ENCODE results near the gene MASP2. TPM values are rescaled to one million over a fixed set of nuclear protein-coding genes. Genes with fewer than 3 reads are reported as not detected.
"Not testable (repeated sequence)": the region's sequence is repeated elsewhere in the genome, so short reads cannot be mapped to it uniquely, and the experiment has no call there.

Gene MASP2
- total RNA-seq, 1 donor from 2014 or later: not detected

GRCh38 chr1:11044086-11044848, 2.8 kb downstream of the MASP2 start:
- H3K27ac ChIP-seq (replicated peaks): no peak overlapping the region
- no peak for DNase-seq
- intact Hi-C loops (cut with micrococcal nuclease): no loop called here
- no peaks in the 10 kb centered on the region for H3K4me1 ChIP-seq
- no peaks in the 10 kb centered on the region for H3K27me3 ChIP-seq (ENCODE audit: low read depth)
- H3K4me3 ChIP-seq: no peak overlapping the region
- no peaks in the 10 kb centered on the region for H3K36me3 ChIP-seq
- H3K9me3 ChIP-seq (replicated peaks): no peaks in the 10 kb centered on the region
- TF ChIP-seq CTCF (IDR thresholded peaks at IDR 0.05; ENCODE audit: borderline replicate concordance): no peak

DNA sequence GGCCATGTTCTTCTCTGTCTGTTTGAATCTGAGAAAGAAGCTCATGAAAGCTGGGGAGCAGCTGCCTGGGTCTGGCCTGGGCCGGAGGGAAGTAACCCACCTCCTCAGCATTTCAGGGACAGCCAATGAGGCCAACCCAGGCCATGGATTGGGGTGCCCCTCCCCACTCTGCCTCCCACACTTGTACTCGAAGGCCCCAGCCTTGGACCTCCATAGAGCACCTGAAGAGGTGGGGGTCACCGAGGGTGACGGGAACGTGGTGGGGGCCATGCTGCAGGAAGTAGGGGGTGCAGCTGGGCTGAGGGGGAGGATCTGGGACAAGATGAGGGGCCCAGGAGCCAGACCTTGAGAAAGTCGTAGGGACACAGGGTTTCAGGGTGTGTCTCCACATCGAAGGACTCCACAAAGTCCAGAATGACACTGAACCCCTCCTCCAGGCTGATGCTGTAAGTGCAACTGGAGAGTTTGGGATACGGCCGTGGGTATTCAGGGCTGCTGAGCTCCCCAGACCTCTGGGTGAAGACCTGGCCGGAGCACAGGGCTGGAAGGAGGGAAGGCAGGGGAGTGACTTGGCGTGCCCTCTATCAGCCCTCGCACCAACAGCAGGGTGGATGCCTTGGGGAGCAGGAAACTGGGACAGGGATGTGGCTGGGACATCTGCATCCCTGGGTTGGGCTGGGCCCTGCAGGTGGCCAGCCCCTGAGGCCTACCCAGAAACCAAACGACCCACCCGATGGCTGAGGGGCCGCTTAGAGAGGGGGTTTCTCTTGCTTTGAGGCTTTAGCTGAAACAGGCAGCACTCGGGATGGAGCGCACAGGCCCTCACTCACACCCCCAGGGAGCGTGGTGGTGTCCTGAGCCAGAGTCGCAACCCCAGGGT, 3.8 kb downstream of the MASP2 start:
- no peaks in the 10 kb centered on the region for H3K9me3 ChIP-seq (replicated peaks)
- TF ChIP-seq CTCF (IDR thresholded peaks at IDR 0.05; ENCODE audit: borderline replicate concordance): no peak
- intact Hi-C loops (cut with micrococcal nuclease): no loop called here
- H3K27ac ChIP-seq (replicated peaks): no peak overlapping the region
- no peaks in the 10 kb centered on the region for H3K36me3 ChIP-seq
- no peak overlapping the region for H3K4me3 ChIP-seq
- peaks cover 3% of the 10 kb centered on the region for H3K4me1 ChIP-seq
- no peak for DNase-seq
- no peaks in the 10 kb centered on the region for H3K27me3 ChIP-seq (ENCODE audit: low read depth)

DNA sequence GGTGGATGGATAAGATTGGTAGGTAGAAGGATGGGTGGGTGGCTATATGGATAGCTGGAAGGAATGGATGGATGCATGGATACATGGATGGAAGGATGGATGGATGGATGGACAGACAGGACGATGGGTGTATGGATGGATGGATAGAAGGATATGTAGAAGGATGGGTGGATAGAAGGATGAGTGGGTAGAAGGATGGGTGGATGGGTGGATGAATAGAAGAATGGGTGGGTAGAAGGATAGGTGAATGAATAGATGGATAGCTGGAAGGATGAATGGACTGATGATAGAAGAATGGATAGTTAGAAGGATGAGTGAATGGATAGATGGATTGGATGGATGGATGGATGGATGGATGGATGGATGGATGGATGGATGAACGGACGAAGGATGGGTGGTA, 5.0 kb downstream of the MASP2 start:
- Histone ChIP-seq H3K4me1 (peaks cover 9% of the 10 kb centered on the region), H3K36me3 (no peaks in the 10 kb centered on the region), H3K27me3 (ENCODE audit: low read depth) (no peaks in the 10 kb centered on the region), H3K9me3 (replicated peaks) (no peaks in the 10 kb centered on the region), H3K27ac (replicated peaks) (no peak overlapping the region), H3K4me3 (no peak overlapping the region)
- no peak for TF ChIP-seq CTCF (IDR thresholded peaks at IDR 0.05; ENCODE audit: borderline replicate concordance)
- DNase-seq: no peak
- intact Hi-C loops (cut with micrococcal nuclease): no loop called here

GRCh38 chr1:11041048-11041447, 6.0 kb downstream of the MASP2 start:
- H3K9me3 ChIP-seq (replicated peaks): no peaks in the 10 kb centered on the region
- intact Hi-C loops (cut with micrococcal nuclease): no loop called here

DNA sequence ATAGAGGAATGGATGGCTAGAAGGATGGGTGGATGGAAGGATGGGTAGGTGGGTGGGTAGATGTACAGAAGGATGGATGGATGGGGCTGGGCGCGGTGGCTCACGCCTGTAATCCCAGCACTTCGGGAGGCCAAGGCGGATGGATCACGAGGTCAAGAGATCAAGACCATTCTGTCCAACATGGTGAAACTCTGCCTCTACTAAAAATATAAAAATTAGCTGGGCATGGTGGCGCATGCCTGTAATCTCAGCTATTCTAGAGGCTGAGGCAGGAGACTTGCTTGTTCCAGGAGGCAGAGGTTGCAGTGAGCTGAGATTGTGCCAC, 7.0 kb downstream of the MASP2 start:
- H3K9me3 ChIP-seq (replicated peaks); intact Hi-C loops (cut with micrococcal nuclease); H3K36me3 ChIP-seq; H3K27ac ChIP-seq (replicated peaks); H3K27me3 ChIP-seq (ENCODE audit: low read depth); H3K4me3 ChIP-seq; H3K4me1 ChIP-seq; DNase-seq: not testable (repeated sequence)

More at GRCh38 chr1:11041048-11041447, 6.0 kb downstream of the MASP2 start:
- Histone ChIP-seq H3K27me3 (ENCODE audit: low read depth) (no peaks in the 10 kb centered on the region), H3K27ac (replicated peaks) (no peak overlapping the region), H3K4me3 (no peak overlapping the region), H3K36me3 (no peaks in the 10 kb centered on the region), H3K4me1 (peaks cover 9% of the 10 kb centered on the region)
- DNase-seq: no peak
- TF ChIP-seq CTCF (IDR thresholded peaks at IDR 0.05; ENCODE audit: borderline replicate concordance): no peak
